K562 (cell line): Measurements from ENCODE around the gene DELE1. TPM values are rescaled to one million over a fixed set of nuclear protein-coding genes. Genes with fewer than 3 reads are reported as not detected.

Experiments
- ADNP ChIP-seq: fragments of 200-800 bp; sonication (Bioruptor generic); IDR thresholded peaks from 2 replicates; pipeline ENCODE4 v1.6.1; 2016; ENCODE audit warnings: missing genetic modification characterization, missing compliant biosample characterization
- CBX8 ChIP-seq: fragments of 200-600 bp; sonication (generic); IDR thresholded peaks from 2 replicates; pipeline ENCODE4 v1.6.1; 2012; ENCODE audit warnings: borderline replicate concordance, mixed run types, low read depth, mild to moderate bottlenecking, moderate library complexity, mixed read lengths, low read length, control low read depth, inconsistent platforms; ENCODE audit not compliant: poor library complexity, severe bottlenecking; ENCODE audit errors: extremely low read depth
- COPS2 ChIP-seq: fragments of 450-650 bp; conservative IDR thresholded peaks from 2 replicates; pipeline ENCODE4 v1.6.1; 2016; ENCODE audit warnings: mild to moderate bottlenecking, moderate library complexity
- CSDE1 ChIP-seq, 2 experiments: fragments of 450-650 bp; IDR thresholded peaks; 2 replicates each; pipeline ENCODE4 v1.6.1; 2016; ENCODE audit warnings: mild to moderate bottlenecking in 1 of 2
- ESRRB ChIP-seq: fragments of 250-450 bp; sonication (Bioruptor Pico); IDR thresholded peaks from 2 replicates; pipeline ENCODE4 v1.5.0; 2020; ENCODE audit warnings: mild to moderate bottlenecking, moderate library complexity, borderline replicate concordance
- FOXP1 ChIP-seq: sonication (generic); formaldehyde crosslinking; IDR thresholded peaks from 2 replicates; pipeline ENCODE4 v1.8.0; 2022; ENCODE audit warnings: mild to moderate bottlenecking, missing genetic modification reagents
- GTF3C2 ChIP-seq: IDR thresholded peaks from 3 replicates; pipeline ENCODE4 v1.6.1; 2011; ENCODE audit warnings: borderline replicate concordance, mild to moderate bottlenecking, moderate library complexity; ENCODE audit not compliant: insufficient read length; ENCODE audit errors: extremely low read depth
- IRF2 ChIP-seq: sonication (generic); formaldehyde crosslinking; IDR thresholded peaks from 2 replicates; pipeline ENCODE4 v1.8.1; 2022; ENCODE audit warnings: mild to moderate bottlenecking, missing genetic modification reagents
- MEF2A ChIP-seq: IDR thresholded peaks from 2 replicates; pipeline ENCODE4 v1.6.1; 2011; ENCODE audit warnings: low read depth, mild to moderate bottlenecking, low read length, moderate library complexity; ENCODE audit not compliant: control insufficient read depth
- MYC ChIP-seq, 2 experiments: fragments of 250-450 bp in 1 of 2; sonication (Bioruptor Pico) in 1 of 2; IDR thresholded peaks; 2 replicates each; pipeline versions ENCODE4 v1.5.1 to v1.6.1; 2012 to 2021; ENCODE audit warnings: low read depth in 2 of 2, borderline replicate concordance in 1 of 2, improper control_type of control experiment in 1 of 2, low read length in 1 of 2, mild to moderate bottlenecking in 1 of 2, moderate library complexity in 1 of 2
- NELFE ChIP-seq: IDR thresholded peaks from 2 replicates; pipeline ENCODE4 v1.6.1; 2011; ENCODE audit warnings: mild to moderate bottlenecking; ENCODE audit not compliant: insufficient read depth, insufficient read length
- NR3C1 ChIP-seq: sonication (generic); formaldehyde crosslinking; IDR thresholded peaks from 2 replicates; pipeline ENCODE4 v1.8.1; 2022; ENCODE audit warnings: missing genetic modification reagents
- PML ChIP-seq: IDR thresholded peaks from 2 replicates; pipeline ENCODE4 v1.6.1; 2012; ENCODE audit warnings: low read length, inconsistent platforms
- RFX1 ChIP-seq: fragments of 450-650 bp; IDR thresholded peaks from 2 replicates; pipeline ENCODE4 v1.6.1; 2016; ENCODE audit warnings: mild to moderate bottlenecking, moderate library complexity
- SMARCC2 ChIP-seq: fragments of 450-650 bp; IDR thresholded peaks from 2 replicates; pipeline ENCODE4 v1.6.1; 2017; ENCODE audit warnings: antibody characterized with exemption, moderate library complexity, mild to moderate bottlenecking, low read depth
- SRF ChIP-seq, 2 experiments: fragments of 250-450, 450-650 bp in 1 of 2; sonication (Bioruptor Pico) in 1 of 2; sonication (generic) in 1 of 2; formaldehyde crosslinking; IDR thresholded peaks; 2 replicates each; pipeline versions ENCODE4 v1.5.0 to v1.5.1; 2020 to 2022; ENCODE audit warnings: mild to moderate bottlenecking in 1 of 2, missing genetic modification reagents in 1 of 2
- TAF7 ChIP-seq: fragments of 450-650 bp; IDR thresholded peaks from 2 replicates; pipeline ENCODE4 v1.6.1; 2016; ENCODE audit warnings: missing genetic modification characterization, missing compliant biosample characterization
- U2AF1 ChIP-seq: fragments of 200-400 bp; formaldehyde crosslinking; optimal IDR thresholded peaks from 2 replicates; pipeline ENCODE3; 2017; ENCODE audit warnings: mild to moderate bottlenecking, low read depth, low read length, moderate library complexity
- ZBTB9 ChIP-seq: fragments of 450-650 bp; formaldehyde crosslinking; IDR thresholded peaks from 2 replicates; pipeline ENCODE4 v1.4.0; 2020; ENCODE audit warnings: mild to moderate bottlenecking, moderate library complexity
- ZFP91 ChIP-seq: sonication (generic); formaldehyde crosslinking; IDR thresholded peaks from 2 replicates; pipeline ENCODE4 v1.8.0; 2022; ENCODE audit warnings: mild to moderate bottlenecking, missing genetic modification reagents
- ZNF347 ChIP-seq: fragments of 450-650 bp; formaldehyde crosslinking; IDR thresholded peaks from 2 replicates; pipeline ENCODE4 v1.4.0; 2020; ENCODE audit warnings: low read depth, mild to moderate bottlenecking, moderate library complexity
- ZNF778 ChIP-seq: fragments of 450-650 bp; formaldehyde crosslinking; IDR thresholded peaks from 2 replicates; pipeline ENCODE4 v1.4.0; 2020; ENCODE audit warnings: mild to moderate bottlenecking, moderate library complexity
- polyA plus RNA-seq, 8 experiments: library from polyadenylated mRNA; depleted of rRNA in 4 of 8; stranded (reverse) in 5 of 8; unstranded in 3 of 8; fragments of >200 nt; fragmentation: Nextera tagmentation in 2 of 8; fragmentation: Illumina TruSeq in 1 of 8; extraction: Ambion mirVana in 2 of 8; extraction: Trizol in 1 of 8; gene quantifications; 2 replicates each; pipeline versions ENCODE4 v1.2.1 to v1.2.3, GENCODE V29; 2011 to 2014; ENCODE audit warnings: inconsistent platforms in 1 of 8, missing spikeins in 1 of 8
- total RNA-seq, 7 experiments: library from RNA; depleted of rRNA in 6 of 7; stranded (reverse); fragments of >200 nt in 6 of 7; fragmentation: Illumina TruSeq in 2 of 7; extraction: Trizol in 2 of 7; gene quantifications; 2 replicates each; pipeline versions ENCODE4 v1.2.1 to v1.2.3, GENCODE V29; 2011 to 2021; ENCODE audit warnings: low replicate concordance in 1 of 7

The DELE1 gene
- total and polyA plus RNA-seq, 9 of the 15 experiments (the other 6 are each of a cell fraction or from before 2014, with no cell fraction given) = 16.6 to 74.4 (median 49.8) TPM

- TF ChIP-seq ZBTB9 (CRISPR knock-in tag) (no peak), RFX1 (no peak), SMARCC2 (no peak; the same call in 1 of the 2 replicates), CBX8 (no peak), GTF3C2 (no peak), IRF2 (CRISPR knock-in tag) (no peak), NR3C1 (CRISPR knock-in tag) (no peak), FOXP1 (0 out of 2 replicates have a peak, but pooled peaks have one; percentile 54), ZFP91 (CRISPR knock-in tag) (no peak), ESRRB (CRISPR knock-in tag) (no peak), ZNF778 (CRISPR knock-in tag) (no peak), U2AF1 (no peak), TAF7 (no peak), CSDE1 (IDR thresholded peaks at IDR 0.05) (no peak), MEF2A (no peak), ADNP (no peak), COPS2 (no peak), MYC (IDR thresholded peaks at IDR 0.05; ENCODE audit: low read depth, low read length) (no peak), MYC (CRISPR knock-in tag; IDR thresholded peaks at IDR 0.05; ENCODE audit: borderline replicate concordance, low read depth) (no peak), NELFE (no peak), ZNF347 (CRISPR knock-in tag) (no peak), PML (no peak), SRF (CRISPR knock-in tag; IDR thresholded peaks at IDR 0.05) (no peak)
These were observed 47.7 kb upstream of the DELE1 start (continued) for GRCh38 chr5:141875795-141876627.
